Activated naive CD4-positive, alpha-beta T cell treated with anti-CD3 and anti-CD28 coated beads for 36 hours (primary cell): Measurements from ENCODE around the gene LITAFD. TPM values are rescaled to one million over a fixed set of nuclear protein-coding genes. Genes with fewer than 3 reads are reported as not detected.

Experiments
- CTCF ChIA-PET: fragments of 350-600 bp; sonication (Branson Sonifier 250); formaldehyde crosslinking; loops from one replicate; lab custom pipeline; 2021; ENCODE audit warnings: antibody characterized with exemption; lab: Charles Lee
- DNase-seq: peaks from one replicate; pipeline ENCODE4 v3.0.0-alpha.2; 2020
- H3K27ac Mint-ChIP-seq: one replicate; pipeline ENCODE4 v1.8.0; 2021; ENCODE audit warnings: mild to moderate bottlenecking, mixed read lengths
- H3K27me3 Mint-ChIP-seq: one replicate; pipeline ENCODE4 v1.8.0; 2021; ENCODE audit warnings: low read depth, mixed read lengths
- H3K36me3 Mint-ChIP-seq: one replicate; pipeline ENCODE4 v1.8.0; 2021; ENCODE audit warnings: low read depth, mixed read lengths
- H3K4me1 Mint-ChIP-seq: one replicate; pipeline ENCODE4 v1.8.0; 2021; ENCODE audit warnings: low read depth, mixed read lengths
- H3K4me3 Mint-ChIP-seq: one replicate; pipeline ENCODE4 v1.8.0; 2021; ENCODE audit warnings: mild to moderate bottlenecking, moderate library complexity, mixed read lengths
- H3K9me3 Mint-ChIP-seq: one replicate; pipeline ENCODE4 v1.8.0; 2021; ENCODE audit warnings: mixed read lengths
- intact Hi-C: fragments of 100-400 bp; cut with micrococcal nuclease; formaldehyde crosslinking; loops from one replicate; pipeline ENCODE4 v1.15.1; 2023
- total RNA-seq, 2 experiments: library from RNA; stranded (reverse); gene quantifications; one replicate each; pipeline ENCODE4 v1.2.3, GENCODE V29; 2021

LITAFD gene
- total RNA-seq, 2 experiments from 2014 or later, result not detected

GRCh38 chr16:8849411-8850011, 32.6 kb upstream of the LITAFD start:
- Mint-ChIP-seq H3K9me3 (no peaks in the 10 kb centered on the region), H3K27me3 (no peaks in the 10 kb centered on the region), H3K4me1 (peaks cover 14% of the 10 kb centered on the region), H3K27ac (peak overlapping the region; percentile 83), H3K36me3 (peaks cover 23% of the 10 kb centered on the region), H3K4me3 (no peak overlapping the region)
- no peak for DNase-seq
- CTCF ChIA-PET, result no interaction called here
- intact Hi-C loops, result no loop called here

GRCh38 chr16:8850279-8850885, 31.8 kb upstream of the LITAFD start:
- peaks cover 25% of the 10 kb centered on the region for H3K36me3 Mint-ChIP-seq
- peak overlapping the region; percentile 83 for H3K27ac Mint-ChIP-seq
- no peaks in the 10 kb centered on the region for H3K9me3 Mint-ChIP-seq
- no peak overlapping the region for H3K4me3 Mint-ChIP-seq
- CTCF ChIA-PET, result no interaction called here
- no peak for DNase-seq
- no peaks in the 10 kb centered on the region for H3K27me3 Mint-ChIP-seq
- intact Hi-C loops, result no loop called here
- peaks cover 14% of the 10 kb centered on the region for H3K4me1 Mint-ChIP-seq

- Mint-ChIP-seq H3K27ac (peak overlapping the region; percentile 16), H3K4me3 (no peak overlapping the region), H3K27me3 (no peaks in the 10 kb centered on the region), H3K36me3 (peaks cover 30% of the 10 kb centered on the region), H3K9me3 (no peaks in the 10 kb centered on the region), H3K4me1 (peaks cover 20% of the 10 kb centered on the region)
- CTCF ChIA-PET, result interaction anchor here (0.7 to 5.5 kb wide), 3 partner anchors 19 to 66 kb away, joined by 3 to 28 read pairs (median 5); partner anchors contain the start of gene LITAFD
- intact Hi-C loops, result no loop called here
- DNase-seq, result no peak
These were observed 30.3 kb upstream of the LITAFD start for GRCh38 chr16:8851761-8852403.

- peak overlapping the region; percentile 56 for H3K27ac Mint-ChIP-seq
- peaks cover 31% of the 10 kb centered on the region for H3K36me3 Mint-ChIP-seq
These were observed 29.6 kb upstream of the LITAFD start for GRCh38 chr16:8852534-8852933.

GRCh38 chr16:8853150-8853549, 29.0 kb upstream of the LITAFD start:
- H3K4me1 Mint-ChIP-seq, result peaks cover 24% of the 10 kb centered on the region
- H3K36me3 Mint-ChIP-seq, result peaks cover 36% of the 10 kb centered on the region
- H3K4me3 Mint-ChIP-seq, result no peak overlapping the region
- DNase-seq, result no peak
- H3K27me3 Mint-ChIP-seq, result no peaks in the 10 kb centered on the region
- CTCF ChIA-PET, result interaction anchor here (2.0 to 5.5 kb wide), 2 partner anchors 18 to 27 kb away, joined by 5 to 28 read pairs; partner anchors contain the start of gene LITAFD
- H3K27ac Mint-ChIP-seq, result peak overlapping the region; percentile 18
- intact Hi-C loops, result no loop called here
- H3K9me3 Mint-ChIP-seq, result no peaks in the 10 kb centered on the region

More at GRCh38 chr16:8852534-8852933, 29.6 kb upstream of the LITAFD start:
- Mint-ChIP-seq H3K4me3 (no peak overlapping the region), H3K27me3 (no peaks in the 10 kb centered on the region), H3K4me1 (peaks cover 21% of the 10 kb centered on the region), H3K9me3 (no peaks in the 10 kb centered on the region)
- intact Hi-C loops, result no loop called here
- CTCF ChIA-PET, result interaction anchor here (2.0 to 5.5 kb wide), 2 partner anchors 19 to 28 kb away, joined by 5 to 28 read pairs; partner anchors contain the start of gene LITAFD
- DNase-seq, result no peak

GRCh38 chr16:8853611-8854010, 28.5 kb upstream of the LITAFD start:
- CTCF ChIA-PET, result interaction anchor here (2.0 to 5.5 kb wide), 2 partner anchors 17 to 27 kb away, joined by 5 to 28 read pairs; partner anchors contain the start of gene LITAFD
- Mint-ChIP-seq H3K27me3 (no peaks in the 10 kb centered on the region), H3K27ac (peak overlapping the region; percentile 18), H3K4me3 (no peak overlapping the region), H3K4me1 (peaks cover 24% of the 10 kb centered on the region), H3K9me3 (no peaks in the 10 kb centered on the region), H3K36me3 (peaks cover 37% of the 10 kb centered on the region)
- no peak for DNase-seq
- intact Hi-C loops, result no loop called here

GRCh38 chr16:8854298-8854948, 27.7 kb upstream of the LITAFD start:
- peaks cover 21% of the 10 kb centered on the region for H3K4me1 Mint-ChIP-seq
- H3K36me3 Mint-ChIP-seq, result peaks cover 39% of the 10 kb centered on the region
- no peaks in the 10 kb centered on the region for H3K9me3 Mint-ChIP-seq
- CTCF ChIA-PET, result interaction anchor here (1.2 to 5.5 kb wide), 2 partner anchors 14 to 26 kb away, joined by 4 to 28 read pairs; partner anchors contain the start of genes CARHSP1 and LITAFD
- no peaks in the 10 kb centered on the region for H3K27me3 Mint-ChIP-seq
- no peak overlapping the region for H3K4me3 Mint-ChIP-seq
- H3K27ac Mint-ChIP-seq, result no peak overlapping the region
- no peak for DNase-seq
- intact Hi-C loops, result no loop called here

- no peaks in the 10 kb centered on the region for H3K27me3 Mint-ChIP-seq
- CTCF ChIA-PET, result interaction anchor here (1.2 to 5.5 kb wide), 2 partner anchors 13 to 25 kb away, joined by 4 to 28 read pairs; partner anchors contain the start of genes CARHSP1 and LITAFD
- H3K9me3 Mint-ChIP-seq, result no peaks in the 10 kb centered on the region
- peak; percentile 16 for DNase-seq
- intact Hi-C loops, result no loop called here
- peaks cover 38% of the 10 kb centered on the region for H3K36me3 Mint-ChIP-seq
- peaks cover 18% of the 10 kb centered on the region for H3K4me1 Mint-ChIP-seq
- no peak overlapping the region for H3K27ac Mint-ChIP-seq
- no peak overlapping the region for H3K4me3 Mint-ChIP-seq
These were observed 26.9 kb upstream of the LITAFD start for GRCh38 chr16:8855051-8855786.

GRCh38 chr16:8855972-8856371, 26.2 kb upstream of the LITAFD start:
- intact Hi-C loops, result no loop called here
- H3K4me1 Mint-ChIP-seq, result peaks cover 12% of the 10 kb centered on the region
- peak overlapping the region; percentile 69 for H3K27ac Mint-ChIP-seq
- no peaks in the 10 kb centered on the region for H3K9me3 Mint-ChIP-seq
- peaks cover 33% of the 10 kb centered on the region for H3K36me3 Mint-ChIP-seq
- no peak overlapping the region for H3K4me3 Mint-ChIP-seq
- CTCF ChIA-PET, result interaction anchor here (5.5 kb wide), 1 partner anchor 24 kb away, joined by 28 read pairs; the partner anchor contains the start of gene LITAFD
- no peaks in the 10 kb centered on the region for H3K27me3 Mint-ChIP-seq
- no peak for DNase-seq

GRCh38 chr16:8858994-8859912, 22.9 kb upstream of the LITAFD start:
- Mint-ChIP-seq H3K36me3 (peaks cover 25% of the 10 kb centered on the region), H3K27ac (no peak overlapping the region)

More at GRCh38 chr16:8858994-8859912, 22.9 kb upstream of the LITAFD start:
- no peak overlapping the region for H3K4me3 Mint-ChIP-seq
- no peaks in the 10 kb centered on the region for H3K27me3 Mint-ChIP-seq
- CTCF ChIA-PET, result interaction anchor here (1.0 kb wide), 1 partner anchor 21 kb away, joined by 3 read pairs; no protein-coding TSS in a partner anchor
- DNase-seq, result no peak
- H3K9me3 Mint-ChIP-seq, result no peaks in the 10 kb centered on the region
- H3K4me1 Mint-ChIP-seq, result peaks cover 10% of the 10 kb centered on the region
- intact Hi-C loops, result no loop called here
